HEK293 (cell line): ENCODE results near the gene HTT.

Experiments
- EGR2 ChIP-seq: fragments of 450-650 bp; formaldehyde crosslinking; IDR thresholded peaks from 2 replicates; pipeline ENCODE4 v1.5.1; 2016; ENCODE audit warnings: low read depth, missing biosample characterization, missing genetic modification characterization
- GLI2 ChIP-seq: fragments of 450-650 bp; formaldehyde crosslinking; IDR thresholded peaks from 2 replicates; pipeline ENCODE4; 2017; ENCODE audit warnings: missing biosample characterization, missing genetic modification characterization, low read depth, borderline replicate concordance
- KLF16 ChIP-seq: fragments of 450-650 bp; formaldehyde crosslinking; IDR thresholded peaks from 2 replicates; pipeline ENCODE4 v1.5.1; 2017; ENCODE audit warnings: missing biosample characterization, missing genetic modification characterization
- KLF8 ChIP-seq: fragments of 450-650 bp; formaldehyde crosslinking; IDR thresholded peaks from 2 replicates; pipeline ENCODE4 v1.5.1; 2016; ENCODE audit warnings: missing biosample characterization, missing genetic modification characterization
- OSR2 ChIP-seq: fragments of 450-650 bp; formaldehyde crosslinking; IDR thresholded peaks from 2 replicates; pipeline ENCODE4 v1.5.1; 2016; ENCODE audit warnings: missing biosample characterization, missing genetic modification characterization
- SETDB1 ChIP-seq: IDR thresholded peaks from one replicate; pipeline ENCODE4 v1.6.1; 2017; ENCODE audit warnings: mild to moderate bottlenecking, low read length, moderate library complexity, mixed read lengths; ENCODE audit not compliant: insufficient read length
- TRIM28 ChIP-seq: IDR thresholded peaks from 2 replicates; pipeline ENCODE4 v1.6.1; 2011; ENCODE audit warnings: low read length, control low read depth, borderline replicate concordance
- WT1 ChIP-seq: fragments of 450-650 bp; formaldehyde crosslinking; IDR thresholded peaks from 2 replicates; pipeline ENCODE4 v1.5.1; 2016; ENCODE audit warnings: missing biosample characterization, missing genetic modification characterization
- ZNF146 ChIP-seq: fragments of 450-650 bp; formaldehyde crosslinking; IDR thresholded peaks from 2 replicates; pipeline ENCODE4 v1.5.1; 2016; ENCODE audit warnings: missing biosample characterization, missing genetic modification characterization
- ZNF169 ChIP-seq: fragments of 450-650 bp; formaldehyde crosslinking; IDR thresholded peaks from 2 replicates; pipeline ENCODE4 v1.5.1; 2016; ENCODE audit warnings: missing biosample characterization, missing genetic modification characterization
- ZNF248 ChIP-seq: fragments of 450-650 bp; formaldehyde crosslinking; IDR thresholded peaks from 2 replicates; pipeline ENCODE4 v1.5.1; 2017; ENCODE audit warnings: missing biosample characterization, missing genetic modification characterization
- ZNF302 ChIP-seq: fragments of 450-650 bp; formaldehyde crosslinking; IDR thresholded peaks from 2 replicates; pipeline ENCODE4 v1.5.1; 2016; ENCODE audit warnings: missing biosample characterization, missing genetic modification characterization, low read depth
- ZNF423 ChIP-seq: fragments of 450-650 bp; formaldehyde crosslinking; IDR thresholded peaks from 2 replicates; pipeline ENCODE4 v1.5.1; 2016; ENCODE audit warnings: missing biosample characterization, missing genetic modification characterization
- ZNF623 ChIP-seq: fragments of 450-650 bp; formaldehyde crosslinking; IDR thresholded peaks from 2 replicates; pipeline ENCODE4 v1.5.1; 2016; ENCODE audit warnings: missing biosample characterization, missing genetic modification characterization
- ZNF654 ChIP-seq: fragments of 450-650 bp; formaldehyde crosslinking; IDR thresholded peaks from 2 replicates; pipeline ENCODE4 v1.5.1; 2016; ENCODE audit warnings: low read depth, missing biosample characterization, missing genetic modification characterization
- ZNF660 ChIP-seq: fragments of 450-650 bp; IDR thresholded peaks from 2 replicates; pipeline ENCODE4 v1.5.1; 2018; ENCODE audit warnings: missing biosample characterization, mild to moderate bottlenecking, missing genetic modification characterization
- ZNF707 ChIP-seq: fragments of 450-650 bp; formaldehyde crosslinking; IDR thresholded peaks from 2 replicates; pipeline ENCODE4 v1.5.1; 2016; ENCODE audit warnings: missing biosample characterization, missing genetic modification characterization
- ZNF747 ChIP-seq: fragments of 450-650 bp; formaldehyde crosslinking; IDR thresholded peaks from 2 replicates; pipeline ENCODE4 v1.5.1; 2016; ENCODE audit warnings: missing biosample characterization, missing genetic modification characterization
- ZNF785 ChIP-seq: fragments of 450-650 bp; formaldehyde crosslinking; IDR thresholded peaks from 2 replicates; pipeline ENCODE4 v1.5.1; 2016; ENCODE audit warnings: missing biosample characterization, missing genetic modification characterization
- ZNF792 ChIP-seq: fragments of 450-650 bp; formaldehyde crosslinking; IDR thresholded peaks from 2 replicates; pipeline ENCODE4 v1.5.1; 2016; ENCODE audit warnings: missing biosample characterization, missing genetic modification characterization
- TF ChIP-seq, protein P1 (sequence below): fragments of 450-650 bp; formaldehyde crosslinking; IDR thresholded peaks from 2 replicates; pipeline ENCODE4 v1.5.1; 2016; ENCODE audit warnings: missing biosample characterization, missing genetic modification characterization
- TF ChIP-seq, protein P2 (sequence below): fragments of 450-650 bp; formaldehyde crosslinking; IDR thresholded peaks from 2 replicates; pipeline ENCODE4 v1.5.1; 2016; ENCODE audit warnings: missing biosample characterization, missing genetic modification characterization, low read depth
- TF ChIP-seq, protein P3 (sequence below): fragments of 450-650 bp; formaldehyde crosslinking; IDR thresholded peaks from 2 replicates; pipeline ENCODE4 v1.5.1; 2016; ENCODE audit warnings: missing biosample characterization, missing genetic modification characterization
- TF ChIP-seq, protein P4 (sequence below): fragments of 450-650 bp; formaldehyde crosslinking; IDR thresholded peaks from 2 replicates; pipeline ENCODE4 v1.5.1; 2017; ENCODE audit warnings: missing biosample characterization, mild to moderate bottlenecking, missing genetic modification characterization, moderate library complexity
- TF ChIP-seq, protein P5 (sequence below): fragments of 450-650 bp; formaldehyde crosslinking; IDR thresholded peaks from 2 replicates; pipeline ENCODE4 v1.5.1; 2016; ENCODE audit warnings: missing biosample characterization, missing genetic modification characterization
- TF ChIP-seq, protein P6 (sequence below): fragments of 450-650 bp; formaldehyde crosslinking; IDR thresholded peaks from 2 replicates; pipeline ENCODE4 v1.5.1; 2016; ENCODE audit warnings: missing biosample characterization, missing genetic modification characterization
- TF ChIP-seq, protein P7 (sequence below): fragments of 450-650 bp; formaldehyde crosslinking; IDR thresholded peaks from 2 replicates; pipeline ENCODE4 v1.5.1; 2016; ENCODE audit warnings: missing biosample characterization, missing genetic modification characterization

Gene HTT

DNA sequence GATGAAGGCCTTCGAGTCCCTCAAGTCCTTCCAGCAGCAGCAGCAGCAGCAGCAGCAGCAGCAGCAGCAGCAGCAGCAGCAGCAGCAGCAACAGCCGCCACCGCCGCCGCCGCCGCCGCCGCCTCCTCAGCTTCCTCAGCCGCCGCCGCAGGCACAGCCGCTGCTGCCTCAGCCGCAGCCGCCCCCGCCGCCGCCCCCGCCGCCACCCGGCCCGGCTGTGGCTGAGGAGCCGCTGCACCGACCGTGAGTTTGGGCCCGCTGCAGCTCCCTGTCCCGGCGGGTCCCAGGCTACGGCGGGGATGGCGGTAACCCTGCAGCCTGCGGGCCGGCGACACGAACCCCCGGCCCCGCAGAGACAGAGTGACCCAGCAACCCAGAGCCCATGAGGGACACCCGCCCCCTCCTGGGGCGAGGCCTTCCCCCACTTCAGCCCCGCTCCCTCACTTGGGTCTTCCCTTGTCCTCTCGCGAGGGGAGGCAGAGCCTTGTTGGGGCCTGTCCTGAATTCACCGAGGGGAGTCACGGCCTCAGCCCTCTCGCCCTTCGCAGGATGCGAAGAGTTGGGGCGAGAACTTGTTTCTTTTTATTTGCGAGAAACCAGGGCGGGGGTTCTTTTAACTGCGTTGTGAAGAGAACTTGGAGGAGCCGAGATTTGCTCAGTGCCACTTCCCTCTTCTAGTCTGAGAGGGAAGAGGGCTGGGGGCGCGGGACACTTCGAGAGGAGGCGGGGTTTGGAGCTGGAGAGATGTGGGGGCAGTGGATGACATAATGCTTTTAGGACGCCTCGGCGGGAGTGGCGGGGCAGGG, 568 bp downstream of the HTT start (continued):
- TF ChIP-seq, protein P1, sequence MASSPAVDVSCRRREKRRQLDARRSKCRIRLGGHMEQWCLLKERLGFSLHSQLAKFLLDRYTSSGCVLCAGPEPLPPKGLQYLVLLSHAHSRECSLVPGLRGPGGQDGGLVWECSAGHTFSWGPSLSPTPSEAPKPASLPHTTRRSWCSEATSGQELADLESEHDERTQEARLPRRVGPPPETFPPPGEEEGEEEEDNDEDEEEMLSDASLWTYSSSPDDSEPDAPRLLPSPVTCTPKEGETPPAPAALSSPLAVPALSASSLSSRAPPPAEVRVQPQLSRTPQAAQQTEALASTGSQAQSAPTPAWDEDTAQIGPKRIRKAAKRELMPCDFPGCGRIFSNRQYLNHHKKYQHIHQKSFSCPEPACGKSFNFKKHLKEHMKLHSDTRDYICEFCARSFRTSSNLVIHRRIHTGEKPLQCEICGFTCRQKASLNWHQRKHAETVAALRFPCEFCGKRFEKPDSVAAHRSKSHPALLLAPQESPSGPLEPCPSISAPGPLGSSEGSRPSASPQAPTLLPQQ (tag by site-specific recombination), result no peak
- no peak for TF ChIP-seq WT1
- TF ChIP-seq ZNF785 (tag by site-specific recombination), result no peak
- TF ChIP-seq ZNF623 (tag by site-specific recombination), result no peak
- peak; percentile 52; the same call in 1 of the 2 replicates for TF ChIP-seq KLF8 (tag by site-specific recombination)
- TF ChIP-seq, protein P2, sequence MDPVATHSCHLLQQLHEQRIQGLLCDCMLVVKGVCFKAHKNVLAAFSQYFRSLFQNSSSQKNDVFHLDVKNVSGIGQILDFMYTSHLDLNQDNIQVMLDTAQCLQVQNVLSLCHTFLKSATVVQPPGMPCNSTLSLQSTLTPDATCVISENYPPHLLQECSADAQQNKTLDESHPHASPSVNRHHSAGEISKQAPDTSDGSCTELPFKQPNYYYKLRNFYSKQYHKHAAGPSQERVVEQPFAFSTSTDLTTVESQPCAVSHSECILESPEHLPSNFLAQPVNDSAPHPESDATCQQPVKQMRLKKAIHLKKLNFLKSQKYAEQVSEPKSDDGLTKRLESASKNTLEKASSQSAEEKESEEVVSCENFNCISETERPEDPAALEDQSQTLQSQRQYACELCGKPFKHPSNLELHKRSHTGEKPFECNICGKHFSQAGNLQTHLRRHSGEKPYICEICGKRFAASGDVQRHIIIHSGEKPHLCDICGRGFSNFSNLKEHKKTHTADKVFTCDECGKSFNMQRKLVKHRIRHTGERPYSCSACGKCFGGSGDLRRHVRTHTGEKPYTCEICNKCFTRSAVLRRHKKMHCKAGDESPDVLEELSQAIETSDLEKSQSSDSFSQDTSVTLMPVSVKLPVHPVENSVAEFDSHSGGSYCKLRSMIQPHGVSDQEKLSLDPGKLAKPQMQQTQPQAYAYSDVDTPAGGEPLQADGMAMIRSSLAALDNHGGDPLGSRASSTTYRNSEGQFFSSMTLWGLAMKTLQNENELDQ (tag by site-specific recombination), result no peak
- TF ChIP-seq ZNF423, result no peak
- no peak for TF ChIP-seq KLF16 (tag by site-specific recombination)
- no peak for TF ChIP-seq OSR2 (tag by site-specific recombination)
- TF ChIP-seq ZNF792, result no peak
- TF ChIP-seq, protein P3, sequence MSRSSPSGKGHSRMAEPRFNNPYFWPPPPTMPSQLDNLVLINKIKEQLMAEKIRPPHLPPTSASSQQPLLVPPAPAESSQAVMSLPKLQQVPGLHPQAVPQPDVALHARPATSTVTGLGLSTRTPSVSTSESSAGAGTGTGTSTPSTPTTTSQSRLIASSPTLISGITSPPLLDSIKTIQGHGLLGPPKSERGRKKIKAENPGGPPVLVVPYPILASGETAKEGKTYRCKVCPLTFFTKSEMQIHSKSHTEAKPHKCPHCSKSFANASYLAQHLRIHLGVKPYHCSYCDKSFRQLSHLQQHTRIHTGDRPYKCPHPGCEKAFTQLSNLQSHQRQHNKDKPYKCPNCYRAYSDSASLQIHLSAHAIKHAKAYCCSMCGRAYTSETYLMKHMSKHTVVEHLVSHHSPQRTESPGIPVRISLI (tag by site-specific recombination), result no peak
- no peak for TF ChIP-seq ZNF660 (tag by site-specific recombination)
- no peak for TF ChIP-seq ZNF169 (tag by site-specific recombination)
- TF ChIP-seq EGR2, result no peak
- TF ChIP-seq, protein P4, sequence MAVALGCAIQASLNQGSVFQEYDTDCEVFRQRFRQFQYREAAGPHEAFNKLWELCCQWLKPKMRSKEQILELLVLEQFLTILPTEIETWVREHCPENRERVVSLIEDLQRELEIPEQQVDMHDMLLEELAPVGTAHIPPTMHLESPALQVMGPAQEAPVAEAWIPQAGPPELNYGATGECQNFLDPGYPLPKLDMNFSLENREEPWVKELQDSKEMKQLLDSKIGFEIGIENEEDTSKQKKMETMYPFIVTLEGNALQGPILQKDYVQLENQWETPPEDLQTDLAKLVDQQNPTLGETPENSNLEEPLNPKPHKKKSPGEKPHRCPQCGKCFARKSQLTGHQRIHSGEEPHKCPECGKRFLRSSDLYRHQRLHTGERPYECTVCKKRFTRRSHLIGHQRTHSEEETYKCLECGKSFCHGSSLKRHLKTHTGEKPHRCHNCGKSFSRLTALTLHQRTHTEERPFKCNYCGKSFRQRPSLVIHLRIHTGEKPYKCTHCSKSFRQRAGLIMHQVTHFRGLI (tag by site-specific recombination), result no peak
- no peak for TF ChIP-seq ZNF747 (tag by site-specific recombination)
- TF ChIP-seq, protein P5, sequence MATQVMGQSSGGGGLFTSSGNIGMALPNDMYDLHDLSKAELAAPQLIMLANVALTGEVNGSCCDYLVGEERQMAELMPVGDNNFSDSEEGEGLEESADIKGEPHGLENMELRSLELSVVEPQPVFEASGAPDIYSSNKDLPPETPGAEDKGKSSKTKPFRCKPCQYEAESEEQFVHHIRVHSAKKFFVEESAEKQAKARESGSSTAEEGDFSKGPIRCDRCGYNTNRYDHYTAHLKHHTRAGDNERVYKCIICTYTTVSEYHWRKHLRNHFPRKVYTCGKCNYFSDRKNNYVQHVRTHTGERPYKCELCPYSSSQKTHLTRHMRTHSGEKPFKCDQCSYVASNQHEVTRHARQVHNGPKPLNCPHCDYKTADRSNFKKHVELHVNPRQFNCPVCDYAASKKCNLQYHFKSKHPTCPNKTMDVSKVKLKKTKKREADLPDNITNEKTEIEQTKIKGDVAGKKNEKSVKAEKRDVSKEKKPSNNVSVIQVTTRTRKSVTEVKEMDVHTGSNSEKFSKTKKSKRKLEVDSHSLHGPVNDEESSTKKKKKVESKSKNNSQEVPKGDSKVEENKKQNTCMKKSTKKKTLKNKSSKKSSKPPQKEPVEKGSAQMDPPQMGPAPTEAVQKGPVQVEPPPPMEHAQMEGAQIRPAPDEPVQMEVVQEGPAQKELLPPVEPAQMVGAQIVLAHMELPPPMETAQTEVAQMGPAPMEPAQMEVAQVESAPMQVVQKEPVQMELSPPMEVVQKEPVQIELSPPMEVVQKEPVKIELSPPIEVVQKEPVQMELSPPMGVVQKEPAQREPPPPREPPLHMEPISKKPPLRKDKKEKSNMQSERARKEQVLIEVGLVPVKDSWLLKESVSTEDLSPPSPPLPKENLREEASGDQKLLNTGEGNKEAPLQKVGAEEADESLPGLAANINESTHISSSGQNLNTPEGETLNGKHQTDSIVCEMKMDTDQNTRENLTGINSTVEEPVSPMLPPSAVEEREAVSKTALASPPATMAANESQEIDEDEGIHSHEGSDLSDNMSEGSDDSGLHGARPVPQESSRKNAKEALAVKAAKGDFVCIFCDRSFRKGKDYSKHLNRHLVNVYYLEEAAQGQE (tag by site-specific recombination), result no peak
- TF ChIP-seq, protein P6, sequence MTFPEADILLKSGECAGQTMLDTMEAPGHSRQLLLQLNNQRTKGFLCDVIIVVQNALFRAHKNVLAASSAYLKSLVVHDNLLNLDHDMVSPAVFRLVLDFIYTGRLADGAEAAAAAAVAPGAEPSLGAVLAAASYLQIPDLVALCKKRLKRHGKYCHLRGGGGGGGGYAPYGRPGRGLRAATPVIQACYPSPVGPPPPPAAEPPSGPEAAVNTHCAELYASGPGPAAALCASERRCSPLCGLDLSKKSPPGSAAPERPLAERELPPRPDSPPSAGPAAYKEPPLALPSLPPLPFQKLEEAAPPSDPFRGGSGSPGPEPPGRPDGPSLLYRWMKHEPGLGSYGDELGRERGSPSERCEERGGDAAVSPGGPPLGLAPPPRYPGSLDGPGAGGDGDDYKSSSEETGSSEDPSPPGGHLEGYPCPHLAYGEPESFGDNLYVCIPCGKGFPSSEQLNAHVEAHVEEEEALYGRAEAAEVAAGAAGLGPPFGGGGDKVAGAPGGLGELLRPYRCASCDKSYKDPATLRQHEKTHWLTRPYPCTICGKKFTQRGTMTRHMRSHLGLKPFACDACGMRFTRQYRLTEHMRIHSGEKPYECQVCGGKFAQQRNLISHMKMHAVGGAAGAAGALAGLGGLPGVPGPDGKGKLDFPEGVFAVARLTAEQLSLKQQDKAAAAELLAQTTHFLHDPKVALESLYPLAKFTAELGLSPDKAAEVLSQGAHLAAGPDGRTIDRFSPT (tag by site-specific recombination), result no peak
- TF ChIP-seq ZNF654 (tag by site-specific recombination), result no peak
- no peak for TF ChIP-seq ZNF146 (tag by site-specific recombination)
- TF ChIP-seq ZNF302 (tag by site-specific recombination), result no peak
- TF ChIP-seq ZNF707 (tag by site-specific recombination), result no peak
- TF ChIP-seq SETDB1, result no peak
- no peak for TF ChIP-seq ZNF248 (tag by site-specific recombination)
- TF ChIP-seq GLI2, result no peak
- TF ChIP-seq, protein P7, sequence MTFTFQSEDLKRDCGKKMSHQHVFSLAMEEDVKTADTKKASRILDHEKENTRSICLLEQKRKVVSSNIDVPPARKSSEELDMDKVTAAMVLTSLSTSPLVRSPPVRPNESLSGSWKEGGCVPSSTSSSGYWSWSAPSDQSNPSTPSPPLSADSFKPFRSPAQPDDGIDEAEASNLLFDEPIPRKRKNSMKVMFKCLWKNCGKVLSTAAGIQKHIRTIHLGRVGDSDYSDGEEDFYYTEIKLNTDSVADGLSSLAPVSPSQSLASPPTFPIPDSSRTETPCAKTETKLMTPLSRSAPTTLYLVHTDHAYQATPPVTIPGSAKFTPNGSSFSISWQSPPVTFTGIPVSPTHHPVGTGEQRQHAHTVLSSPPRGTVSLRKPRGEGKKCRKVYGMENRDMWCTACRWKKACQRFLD (tag by site-specific recombination), result no peak
- no peak for TF ChIP-seq TRIM28
